NT2/D1 (cell line): ENCODE results near the gene ZNF787.
A peak's percentile ranks its signal among the peaks of the same experiment; 100 is the strongest.

ENCODE experiments used
- DNase-seq: peaks from one replicate; pipeline ENCODE4 v3.0.0-alpha.2; 2011; ENCODE audit warnings: low read depth, low spot score
- H3K27me3 ChIP-seq: 2 replicates; pipeline ENCODE4 v1.6.0; 2011; ENCODE audit warnings: mild to moderate bottlenecking; ENCODE audit not compliant: insufficient read length, insufficient read depth
- H3K36me3 ChIP-seq: 2 replicates; pipeline ENCODE4 v1.6.1; 2011; ENCODE audit warnings: mild to moderate bottlenecking, low read length, mixed read lengths; ENCODE audit not compliant: insufficient read depth, insufficient read length
- H3K4me1 ChIP-seq: 2 replicates; pipeline ENCODE4 v1.5.1; 2011; ENCODE audit not compliant: insufficient read depth, insufficient read length
- H3K4me3 ChIP-seq: 2 replicates; pipeline ENCODE4 v1.5.1; 2011; ENCODE audit warnings: low read depth; ENCODE audit not compliant: insufficient read length
- H3K9ac ChIP-seq: 2 replicates; pipeline ENCODE4 v1.6.0; 2011; ENCODE audit warnings: low read depth; ENCODE audit not compliant: insufficient read length
- H3K9me3 ChIP-seq: 2 replicates; pipeline ENCODE4 v1.5.1; 2011; ENCODE audit warnings: mild to moderate bottlenecking, low read length; ENCODE audit not compliant: insufficient read depth
- SUZ12 ChIP-seq: IDR thresholded peaks from 2 replicates; pipeline ENCODE4 v1.6.1; 2011; ENCODE audit not compliant: insufficient read length, insufficient read depth; ENCODE audit errors: extremely low read depth
- YY1 ChIP-seq: IDR thresholded peaks from 2 replicates; pipeline ENCODE4 v1.6.1; 2011; ENCODE audit not compliant: insufficient read length, insufficient read depth
- ZNF274 ChIP-seq: IDR thresholded peaks from 2 replicates; pipeline ENCODE4 v1.6.1; 2011; ENCODE audit warnings: mild to moderate bottlenecking, low read depth, low read length

The ZNF787 gene

GRCh38 chr19:56113074-56113632 is 7.9 kb downstream of the ZNF787 start:
- DNase-seq = no peak
- TF ChIP-seq ZNF274 (no peak), SUZ12 (no peak), YY1 (no peak)
- Histone ChIP-seq H3K4me1 (peaks cover 27% of the 10 kb centered on the region), H3K36me3 (peaks cover 41% of the 10 kb centered on the region), H3K9ac (peak overlapping the region; percentile 21), H3K9me3 (no peaks in the 10 kb centered on the region), H3K4me3 (no peak overlapping the region), H3K27me3 (no peaks in the 10 kb centered on the region)

DNA sequence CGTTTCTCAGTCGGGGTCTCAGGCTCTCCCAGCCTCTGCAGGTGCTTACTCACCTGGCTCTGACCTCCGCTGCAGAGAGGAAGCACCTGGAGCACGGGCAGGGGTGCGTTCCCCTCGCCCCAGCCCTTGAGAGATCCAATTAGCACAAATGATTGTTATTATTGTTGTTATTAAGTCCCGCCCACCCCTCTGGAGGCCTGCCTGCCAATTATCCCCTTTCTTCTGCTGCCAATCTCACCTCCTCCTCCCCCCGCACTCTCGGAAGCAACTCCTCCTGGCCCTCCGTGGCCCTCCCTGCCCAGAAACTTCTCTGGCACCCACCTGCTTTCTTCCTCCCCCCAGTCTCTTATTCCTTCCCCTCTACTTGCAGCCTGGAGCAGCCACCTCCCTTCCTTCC is 8.8 kb downstream of the ZNF787 start:
- Histone ChIP-seq H3K9me3 (no peaks in the 10 kb centered on the region), H3K27me3 (no peaks in the 10 kb centered on the region), H3K36me3 (peaks cover 32% of the 10 kb centered on the region), H3K4me1 (peaks cover 29% of the 10 kb centered on the region), H3K9ac (no peak overlapping the region), H3K4me3 (no peak overlapping the region)
- no peak for DNase-seq
- no peak for TF ChIP-seq YY1
- TF ChIP-seq SUZ12 = no peak
- no peak for TF ChIP-seq ZNF274

GRCh38 chr19:56111601-56112312 is 9.3 kb downstream of the ZNF787 start:
- TF ChIP-seq YY1 = no peak
- no peak for TF ChIP-seq SUZ12
- no peak for TF ChIP-seq ZNF274
- Histone ChIP-seq H3K27me3 (no peaks in the 10 kb centered on the region), H3K4me3 (no peak overlapping the region), H3K9ac (no peak overlapping the region), H3K4me1 (peaks cover 28% of the 10 kb centered on the region), H3K9me3 (no peaks in the 10 kb centered on the region), H3K36me3 (peaks cover 27% of the 10 kb centered on the region)
- no peak for DNase-seq

DNA sequence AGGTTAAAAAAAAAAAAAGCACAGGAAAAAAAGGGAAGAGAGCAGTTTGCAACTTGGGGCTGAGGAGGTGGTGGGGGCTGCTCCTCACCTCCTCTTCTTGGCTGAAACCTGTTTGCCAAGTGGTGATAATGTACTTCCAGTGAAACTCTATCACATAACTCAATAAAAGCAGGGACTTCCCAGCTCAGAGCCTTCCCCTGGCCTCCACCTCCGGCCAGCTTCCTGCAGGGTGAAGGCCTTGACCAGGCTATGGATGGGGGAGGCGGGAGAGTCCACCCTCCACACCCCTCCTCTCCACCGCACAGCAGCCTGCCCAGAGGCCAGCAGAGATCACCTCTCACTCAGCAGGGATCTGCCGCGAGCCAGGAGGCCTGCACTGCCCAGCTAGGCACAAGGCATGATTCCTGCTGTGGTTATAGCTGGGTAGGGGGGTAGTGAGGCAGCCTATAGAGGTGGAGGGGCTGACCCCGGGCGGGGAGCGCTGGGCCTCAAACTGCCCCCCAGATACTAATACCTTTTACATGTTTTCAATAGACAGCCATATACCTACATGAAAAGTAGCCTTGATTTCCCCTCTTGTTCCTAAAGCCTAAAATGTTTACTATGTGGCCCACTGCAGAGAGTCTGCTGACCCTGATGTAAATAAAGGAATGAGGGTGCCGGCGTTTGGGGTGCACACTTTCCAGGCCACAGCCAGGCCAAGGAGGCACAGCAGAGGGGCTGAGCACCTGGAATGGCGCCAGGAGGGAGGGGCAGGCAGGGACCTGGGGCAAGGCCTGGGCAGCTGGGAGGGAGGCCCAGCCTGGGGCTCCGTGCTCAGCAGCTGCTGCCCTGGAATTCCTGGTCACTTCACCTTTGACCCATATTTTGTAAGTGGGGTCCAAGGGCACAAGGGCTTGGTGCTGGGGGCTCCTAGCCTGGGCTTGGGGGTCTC is 10.3 kb downstream of the ZNF787 start:
- DNase-seq = no peak
- Histone ChIP-seq H3K27me3 (no peaks in the 10 kb centered on the region), H3K4me1 (peaks cover 29% of the 10 kb centered on the region), H3K9me3 (no peaks in the 10 kb centered on the region), H3K36me3 (peaks cover 27% of the 10 kb centered on the region), H3K4me3 (no peak overlapping the region), H3K9ac (no peak overlapping the region)
- TF ChIP-seq ZNF274 (no peak), SUZ12 (no peak), YY1 (no peak)

DNA sequence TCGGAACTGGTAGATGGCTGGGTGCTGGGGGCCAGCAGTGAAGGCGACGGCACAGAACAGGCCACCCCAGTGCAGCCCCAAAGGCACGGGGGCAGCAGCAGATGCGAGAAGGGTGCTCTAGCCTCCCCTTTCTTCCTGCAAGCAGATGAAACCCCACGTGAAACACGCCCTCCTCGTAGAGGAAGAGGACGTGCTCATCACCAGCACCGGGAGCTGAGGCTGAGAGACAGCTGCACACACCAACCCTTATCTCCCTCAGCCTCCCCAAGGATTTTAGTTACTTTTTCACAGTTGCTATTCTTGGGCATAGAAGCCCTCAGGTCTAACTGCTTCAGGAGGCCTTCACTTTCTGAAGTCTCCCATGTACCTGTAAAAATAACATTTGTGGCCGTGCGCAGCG is 11.9 kb downstream of the ZNF787 start:
- DNase-seq = no peak
- H3K27me3 ChIP-seq = no peaks in the 10 kb centered on the region

DNA sequence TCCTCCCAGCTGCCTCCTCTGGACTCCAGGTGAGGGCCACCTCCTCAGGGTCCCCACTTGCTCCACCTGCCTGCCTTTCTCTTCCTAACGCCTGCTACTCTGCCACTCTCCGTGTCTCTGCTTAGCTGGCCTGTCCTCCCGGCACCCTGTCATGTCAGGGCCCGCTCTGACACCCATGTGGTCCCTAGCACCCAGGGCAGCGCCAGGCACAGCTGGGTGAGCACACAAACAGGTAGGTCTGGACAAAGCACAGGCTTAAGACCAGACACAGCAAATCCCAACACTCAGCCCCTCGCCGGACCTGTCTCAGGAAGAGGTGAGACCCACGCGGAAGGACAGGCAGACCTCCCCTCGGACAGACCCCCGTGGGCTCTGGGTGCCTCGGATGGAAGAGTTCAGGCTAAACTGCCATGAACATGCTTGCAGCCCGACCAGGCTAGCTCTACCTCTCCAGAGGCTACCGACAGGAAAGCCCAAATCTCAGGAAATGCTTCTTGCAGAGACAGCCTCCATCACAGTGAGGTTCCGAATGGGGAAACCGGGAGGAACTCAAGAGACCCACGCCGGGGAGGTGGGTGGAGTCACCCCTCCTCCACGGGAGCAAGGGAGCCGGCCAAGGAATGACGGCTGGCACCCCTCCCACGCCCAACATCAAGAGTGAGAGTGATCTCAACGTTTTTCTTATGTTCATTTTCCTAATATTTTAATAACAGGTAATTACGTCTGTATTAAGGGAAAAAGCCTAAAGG is 12.5 kb downstream of the ZNF787 start:
- H3K9ac ChIP-seq = no peak overlapping the region
- H3K4me3 ChIP-seq = no peak overlapping the region
- H3K27me3 ChIP-seq = no peaks in the 10 kb centered on the region
- H3K36me3 ChIP-seq = peaks cover 16% of the 10 kb centered on the region
- H3K4me1 ChIP-seq = peaks cover 23% of the 10 kb centered on the region
- no peak for DNase-seq
- H3K9me3 ChIP-seq = no peaks in the 10 kb centered on the region
- TF ChIP-seq ZNF274 = no peak

More for the DNA sequence above, 11.9 kb downstream of the ZNF787 start:
- Histone ChIP-seq H3K4me1 (peaks cover 23% of the 10 kb centered on the region), H3K4me3 (no peak overlapping the region), H3K9ac (no peak overlapping the region), H3K36me3 (peaks cover 16% of the 10 kb centered on the region), H3K9me3 (no peaks in the 10 kb centered on the region)
- no peak for TF ChIP-seq ZNF274
- no peak for TF ChIP-seq SUZ12
- no peak for TF ChIP-seq YY1
